HepG2 (cell line): Measurements from ENCODE around the gene KPNA3. TPM values are rescaled to one million over a fixed set of nuclear protein-coding genes. Genes with fewer than 3 reads are reported as not detected.

Experiments used
- ARNTL ChIP-seq: sonication (generic); formaldehyde crosslinking; IDR thresholded peaks from 2 replicates; pipeline ENCODE4 v1.4.0; 2020; ENCODE audit warnings: mild to moderate bottlenecking, missing genetic modification reagents
- ATF7 ChIP-seq, 2 experiments: fragments of 450-650 bp in 1 of 2; sonication (generic) in 1 of 2; formaldehyde crosslinking in 1 of 2; IDR thresholded peaks; 2 replicates each; pipeline versions ENCODE4 v1.4.0 to v1.6.1; 2016 to 2020; ENCODE audit warnings: antibody characterized with exemption in 1 of 2, mild to moderate bottlenecking in 1 of 2, missing genetic modification reagents in 1 of 2
- CBX1 ChIP-seq: IDR thresholded peaks from one replicate; pipeline ENCODE4 v1.6.1; 2016; ENCODE audit warnings: antibody characterized with exemption, low read depth
- FOXP1 ChIP-seq, 2 experiments: fragments of 450-650 bp in 1 of 2; IDR thresholded peaks; 2 replicates each; pipeline ENCODE4 v1.6.1; 2017 to 2018; ENCODE audit warnings: antibody characterized with exemption in 1 of 2
- HDAC6 ChIP-seq: fragments of 200-600 bp; sonication (generic); IDR thresholded peaks from 2 replicates; pipeline ENCODE4 v1.7.0; 2017; ENCODE audit warnings: mild to moderate bottlenecking, antibody characterized with exemption, low read length, low read depth
- HNF4G ChIP-seq, 2 experiments: sonication (generic) in 1 of 2; formaldehyde crosslinking in 1 of 2; IDR thresholded peaks; 2 replicates each; pipeline versions ENCODE4 v1.4.0 to v1.6.1; 2011 to 2020; ENCODE audit warnings: borderline replicate concordance in 2 of 2, low read depth in 2 of 2, mild to moderate bottlenecking in 2 of 2, low read length in 1 of 2, missing genetic modification reagents in 1 of 2, moderate library complexity in 1 of 2
- KLF11 ChIP-seq: IDR thresholded peaks from 2 replicates; pipeline ENCODE4 v1.6.1; 2016; ENCODE audit warnings: missing compliant biosample characterization
- NBN ChIP-seq: fragments of 450-650 bp; conservative IDR thresholded peaks from 2 replicates; pipeline ENCODE4 v1.6.1; 2017
- NCOA1 ChIP-seq: sonication (generic); formaldehyde crosslinking; IDR thresholded peaks from 2 replicates; pipeline ENCODE4 v1.9.0; 2021; ENCODE audit warnings: missing genetic modification reagents
- NFE2L1 ChIP-seq: sonication (generic); formaldehyde crosslinking; IDR thresholded peaks from 2 replicates; pipeline ENCODE4 v1.4.0; 2020; ENCODE audit warnings: missing genetic modification reagents, mild to moderate bottlenecking, borderline replicate concordance
- NFRKB ChIP-seq: fragments of 450-650 bp; IDR thresholded peaks from 2 replicates; pipeline ENCODE4 v1.6.1; 2017
- NPAS2 ChIP-seq: sonication (generic); formaldehyde crosslinking; IDR thresholded peaks from 2 replicates; pipeline ENCODE4 v1.8.0; 2022; ENCODE audit warnings: mild to moderate bottlenecking, missing genetic modification reagents, borderline replicate concordance
- RELA ChIP-seq: sonication (generic); formaldehyde crosslinking; IDR thresholded peaks from 2 replicates; pipeline ENCODE4 v1.4.0; 2020; ENCODE audit warnings: missing genetic modification reagents
- SPEN ChIP-seq: sonication (generic); formaldehyde crosslinking; IDR thresholded peaks from 2 replicates; pipeline ENCODE4 v1.5.1; 2020; ENCODE audit warnings: low read depth, mild to moderate bottlenecking, missing genetic modification reagents
- TCF7 ChIP-seq: sonication (generic); IDR thresholded peaks from 2 replicates; pipeline ENCODE4 v1.6.1; 2016; ENCODE audit warnings: antibody characterized with exemption, low read depth
- UBTF ChIP-seq: sonication (generic); formaldehyde crosslinking; IDR thresholded peaks from 2 replicates; pipeline ENCODE4 v1.4.0; 2020; ENCODE audit warnings: mild to moderate bottlenecking, missing genetic modification reagents
- ZMYM4 ChIP-seq: sonication (generic); formaldehyde crosslinking; IDR thresholded peaks from 2 replicates; pipeline ENCODE4 v1.8.1; 2023; ENCODE audit warnings: mild to moderate bottlenecking, missing genetic modification reagents
- ZNF572 ChIP-seq: sonication (generic); formaldehyde crosslinking; IDR thresholded peaks from 2 replicates; pipeline ENCODE4 v1.5.1; 2020; ENCODE audit warnings: mild to moderate bottlenecking, missing genetic modification reagents
- ZNF639 ChIP-seq: conservative IDR thresholded peaks from 2 replicates; pipeline ENCODE4 v1.6.1; 2018; ENCODE audit warnings: missing genetic modification reagents
- polyA plus RNA-seq, 8 experiments: library from polyadenylated mRNA; depleted of rRNA in 3 of 8; stranded (reverse) in 7 of 8; unstranded in 1 of 8; fragments of >200 nt; fragmentation: Illumina TruSeq in 4 of 8; extraction: Trizol in 4 of 8; gene quantifications; 2 replicates each; pipeline versions ENCODE4 v1.2.1 to v1.2.3, GENCODE V29; 2011 to 2016; ENCODE audit warnings: low read depth in 4 of 8, missing spikeins in 1 of 8, mixed read lengths in 1 of 8; ENCODE audit not compliant: insufficient read depth in 1 of 8
- total RNA-seq, 5 experiments: library from RNA; depleted of rRNA; stranded (reverse); fragments of >200 nt; fragmentation: Illumina TruSeq; extraction: Trizol; gene quantifications; 2 replicates each; pipeline ENCODE4 v1.2.3, GENCODE V29; 2016; ENCODE audit warnings: low read depth in 1 of 5
- TF ChIP-seq, protein P1 (sequence below): sonication (generic); formaldehyde crosslinking; IDR thresholded peaks from 2 replicates; pipeline ENCODE4 v1.4.0; 2020; ENCODE audit warnings: missing genetic modification reagents
- TF ChIP-seq, protein P2 (sequence below): IDR thresholded peaks from 2 replicates; pipeline ENCODE4 v1.6.1; 2012; ENCODE audit warnings: inconsistent platforms
- TF ChIP-seq, protein P3 (sequence below): sonication (generic); formaldehyde crosslinking; conservative IDR thresholded peaks from 2 replicates; pipeline ENCODE4 v1.4.0; 2020; ENCODE audit warnings: missing genetic modification reagents

KPNA3 gene
- total and polyA plus RNA-seq, 2 of the 13 experiments (the other 11 are each of a cell fraction or from before 2014, with no cell fraction given) = 13.0 to 28.9 TPM

DNA sequence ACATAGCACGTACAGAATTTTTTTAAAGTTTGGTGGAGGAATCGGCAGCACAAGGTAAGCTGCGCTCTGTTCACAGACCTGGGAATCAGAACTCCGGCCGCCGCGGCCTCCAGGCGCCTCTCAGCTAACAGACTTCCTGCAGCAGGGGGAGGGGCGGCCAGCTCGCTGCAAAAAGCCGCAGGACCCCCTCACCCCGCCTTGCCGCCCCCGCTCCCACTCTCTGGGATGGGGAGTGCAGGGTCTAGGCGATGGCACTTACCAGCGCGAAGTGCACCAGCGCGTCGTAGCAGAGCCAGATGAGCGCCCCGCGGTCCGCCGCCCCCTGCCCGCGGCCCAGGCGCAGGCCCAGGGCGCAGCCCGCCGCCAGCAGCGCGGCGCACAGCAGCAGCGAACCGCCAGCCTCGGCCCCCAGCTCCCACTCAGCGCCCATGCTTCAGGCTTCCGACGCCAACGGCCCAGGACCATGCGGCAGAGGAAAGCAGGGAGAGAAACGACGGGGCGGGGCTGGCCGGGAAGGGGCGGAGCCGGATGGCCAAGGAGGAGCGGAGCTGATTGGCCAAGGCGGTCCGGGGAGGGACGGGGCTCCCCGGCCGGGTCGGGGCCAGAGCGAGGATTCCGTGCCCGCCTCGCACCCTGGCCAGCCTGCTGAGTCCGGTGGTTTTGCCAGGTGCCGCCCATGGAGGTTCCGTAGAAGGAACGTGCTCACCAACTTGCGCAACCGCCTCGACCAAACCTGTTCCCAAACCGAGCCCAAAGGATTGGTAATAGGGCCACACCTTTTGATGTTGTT, 101.3 kb downstream of the KPNA3 start, which contains the start of gene EBPL (continued):
- TF ChIP-seq NFE2L1 (CRISPR knock-in tag) = no peak; the same call in 1 of the 2 replicates
- TF ChIP-seq, protein P1, sequence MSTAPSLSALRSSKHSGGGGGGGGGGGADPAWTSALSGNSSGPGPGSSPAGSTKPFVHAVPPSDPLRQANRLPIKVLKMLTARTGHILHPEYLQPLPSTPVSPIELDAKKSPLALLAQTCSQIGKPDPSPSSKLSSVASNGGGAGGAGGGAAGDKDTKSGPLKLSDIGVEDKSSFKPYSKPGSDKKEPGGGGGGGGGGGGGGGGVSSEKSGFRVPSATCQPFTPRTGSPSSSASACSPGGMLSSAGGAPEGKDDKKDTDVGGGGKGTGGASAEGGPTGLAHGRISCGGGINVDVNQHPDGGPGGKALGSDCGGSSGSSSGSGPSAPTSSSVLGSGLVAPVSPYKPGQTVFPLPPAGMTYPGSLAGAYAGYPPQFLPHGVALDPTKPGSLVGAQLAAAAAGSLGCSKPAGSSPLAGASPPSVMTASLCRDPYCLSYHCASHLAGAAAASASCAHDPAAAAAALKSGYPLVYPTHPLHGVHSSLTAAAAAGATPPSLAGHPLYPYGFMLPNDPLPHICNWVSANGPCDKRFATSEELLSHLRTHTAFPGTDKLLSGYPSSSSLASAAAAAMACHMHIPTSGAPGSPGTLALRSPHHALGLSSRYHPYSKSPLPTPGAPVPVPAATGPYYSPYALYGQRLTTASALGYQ = no peak
- TF ChIP-seq KLF11 (CRISPR knock-in tag) = peak; percentile 93
- TF ChIP-seq RELA (CRISPR knock-in tag) = 0 out of 2 replicates have a peak, but pooled peaks have one; percentile 15
- TF ChIP-seq UBTF (CRISPR knock-in tag) = peak; percentile 90
- TF ChIP-seq ZNF639 (CRISPR knock-in tag) = peak; percentile 59; the same call in 1 of the 2 replicates
- TF ChIP-seq ZMYM4 (CRISPR knock-in tag) = peak; percentile 91
- TF ChIP-seq NPAS2 = no peak
- TF ChIP-seq NCOA1 (CRISPR knock-in tag) = 0 out of 2 replicates have a peak, but pooled peaks have one; percentile 42
- TF ChIP-seq, protein P2, sequence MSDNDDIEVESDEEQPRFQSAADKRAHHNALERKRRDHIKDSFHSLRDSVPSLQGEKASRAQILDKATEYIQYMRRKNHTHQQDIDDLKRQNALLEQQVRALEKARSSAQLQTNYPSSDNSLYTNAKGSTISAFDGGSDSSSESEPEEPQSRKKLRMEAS = peak; percentile 98
- TF ChIP-seq, protein P3, sequence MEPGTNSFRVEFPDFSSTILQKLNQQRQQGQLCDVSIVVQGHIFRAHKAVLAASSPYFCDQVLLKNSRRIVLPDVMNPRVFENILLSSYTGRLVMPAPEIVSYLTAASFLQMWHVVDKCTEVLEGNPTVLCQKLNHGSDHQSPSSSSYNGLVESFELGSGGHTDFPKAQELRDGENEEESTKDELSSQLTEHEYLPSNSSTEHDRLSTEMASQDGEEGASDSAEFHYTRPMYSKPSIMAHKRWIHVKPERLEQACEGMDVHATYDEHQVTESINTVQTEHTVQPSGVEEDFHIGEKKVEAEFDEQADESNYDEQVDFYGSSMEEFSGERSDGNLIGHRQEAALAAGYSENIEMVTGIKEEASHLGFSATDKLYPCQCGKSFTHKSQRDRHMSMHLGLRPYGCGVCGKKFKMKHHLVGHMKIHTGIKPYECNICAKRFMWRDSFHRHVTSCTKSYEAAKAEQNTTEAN (CRISPR knock-in tag) = peak; percentile 88
- no peak for TF ChIP-seq HDAC6
- peak; percentile 21; the same call in 1 of the 2 replicates for TF ChIP-seq ZNF572
- peak; percentile 87 for TF ChIP-seq SPEN (CRISPR knock-in tag)
- TF ChIP-seq ARNTL (CRISPR knock-in tag) = 0 out of 2 replicates have a peak, but pooled peaks have one; percentile 20
- TF ChIP-seq NBN = no peak
- no peak for TF ChIP-seq ATF7 (IDR thresholded peaks at IDR 0.05)
- TF ChIP-seq ATF7 (CRISPR knock-in tag; IDR thresholded peaks at IDR 0.05) = 0 out of 2 replicates have a peak, but pooled peaks have one; percentile 41
- TF ChIP-seq NFRKB = no peak
- no peak for TF ChIP-seq FOXP1 (IDR thresholded peaks at IDR 0.05)
- TF ChIP-seq FOXP1 (CRISPR knock-in tag; IDR thresholded peaks at IDR 0.05) = no peak
- TF ChIP-seq HNF4G (IDR thresholded peaks at IDR 0.05; ENCODE audit: borderline replicate concordance, low read depth, low read length) = no peak
- TF ChIP-seq HNF4G (CRISPR knock-in tag; IDR thresholded peaks at IDR 0.05; ENCODE audit: borderline replicate concordance, low read depth) = peak; percentile 35; the same call in 1 of the 2 replicates
- TF ChIP-seq TCF7 = no peak
- TF ChIP-seq CBX1 = no peak
